Nephron (organoid): Measurements from ENCODE around the gene TMEM141.

ENCODE experiments used
- H3K27ac Mint-ChIP-seq, 3 experiments: 2 replicates each; pipeline ENCODE4 v1.8.0; 2020; ENCODE audit warnings: mixed read lengths in 3 of 3, mild to moderate bottlenecking in 2 of 3, moderate library complexity in 1 of 3
- H3K27me3 Mint-ChIP-seq: 2 replicates; pipeline ENCODE4 v1.8.0; 2021; ENCODE audit warnings: low read depth, mild to moderate bottlenecking, moderate library complexity, mixed read lengths
- H3K36me3 Mint-ChIP-seq: 2 replicates; pipeline ENCODE4 v1.8.0; 2020; ENCODE audit warnings: low read depth, mixed read lengths
- H3K4me1 Mint-ChIP-seq: 2 replicates; pipeline ENCODE4 v1.8.0; 2020; ENCODE audit warnings: mixed read lengths
- H3K4me3 Mint-ChIP-seq, 3 experiments: 2 replicates each; pipeline ENCODE4 v1.8.0; 2020; ENCODE audit warnings: mild to moderate bottlenecking in 3 of 3, mixed read lengths in 3 of 3, moderate library complexity in 2 of 3
- H3K9me3 Mint-ChIP-seq: 2 replicates; pipeline ENCODE4 v1.8.0; 2020; ENCODE audit warnings: mixed read lengths
- CTCF ChIP-seq, 3 experiments: fragments of 200-600 bp; sonication (generic); IDR thresholded peaks; one replicate each; pipeline ENCODE4 v1.5.0; 2021; ENCODE audit warnings: antibody characterized with exemption in 3 of 3; ENCODE audit not compliant: unreplicated experiment in 3 of 3

The TMEM141 gene

GRCh38 chr9:136774416-136775045 is 16.6 kb upstream of the TMEM141 start:
- Mint-ChIP-seq H3K4me3 (no peak overlapping the region), H3K36me3 (no peaks in the 10 kb centered on the region), H3K27ac (no peak overlapping the region), H3K27me3 (peaks cover 31% of the 10 kb centered on the region), H3K9me3 (peaks cover 6% of the 10 kb centered on the region), H3K4me1 (peaks cover 13% of the 10 kb centered on the region)
- no peak for TF ChIP-seq CTCF (IDR thresholded peaks at IDR 0.05; ENCODE audit: unreplicated experiment in 3 of 3)

GRCh38 chr9:136775191-136775590 is 16.0 kb upstream of the TMEM141 start:
- TF ChIP-seq CTCF (IDR thresholded peaks at IDR 0.05; ENCODE audit: unreplicated experiment in 3 of 3), result no peak
- Mint-ChIP-seq H3K27ac (no peak overlapping the region), H3K4me3 (no peak overlapping the region), H3K9me3 (peaks cover 6% of the 10 kb centered on the region), H3K4me1 (peaks cover 19% of the 10 kb centered on the region), H3K36me3 (no peaks in the 10 kb centered on the region), H3K27me3 (peaks cover 35% of the 10 kb centered on the region)

GRCh38 chr9:136776947-136777346 is 14.2 kb upstream of the TMEM141 start:
- peak overlapping the region in 2 of 3 experiments; percentile 5 to 7 for H3K27ac Mint-ChIP-seq
- no peaks in the 10 kb centered on the region for H3K36me3 Mint-ChIP-seq
- no peak overlapping the region for H3K4me3 Mint-ChIP-seq
- peaks cover 6% of the 10 kb centered on the region for H3K9me3 Mint-ChIP-seq
- TF ChIP-seq CTCF (IDR thresholded peaks at IDR 0.05; ENCODE audit: unreplicated experiment in 3 of 3), result no peak
- peaks cover 39% of the 10 kb centered on the region for H3K27me3 Mint-ChIP-seq
- peaks cover 32% of the 10 kb centered on the region for H3K4me1 Mint-ChIP-seq

GRCh38 chr9:136777359-136777758 is 13.8 kb upstream of the TMEM141 start:
- Mint-ChIP-seq H3K4me3 (no peak overlapping the region), H3K27ac (peak overlapping the region in 2 of 3 experiments; percentile 5 to 7), H3K9me3 (peaks cover 6% of the 10 kb centered on the region), H3K4me1 (peaks cover 36% of the 10 kb centered on the region), H3K27me3 (peaks cover 39% of the 10 kb centered on the region), H3K36me3 (no peaks in the 10 kb centered on the region)
- TF ChIP-seq CTCF (IDR thresholded peaks at IDR 0.05; ENCODE audit: unreplicated experiment in 3 of 3), result no peak

GRCh38 chr9:136779808-136780207 is 11.3 kb upstream of the TMEM141 start:
- Mint-ChIP-seq H3K4me3 (no peak overlapping the region), H3K4me1 (peaks cover 44% of the 10 kb centered on the region), H3K27ac (peak overlapping the region in 1 of 3 experiments; percentile 58), H3K36me3 (no peaks in the 10 kb centered on the region), H3K9me3 (peaks cover 6% of the 10 kb centered on the region), H3K27me3 (peaks cover 36% of the 10 kb centered on the region)
- no peak for TF ChIP-seq CTCF (IDR thresholded peaks at IDR 0.05; ENCODE audit: unreplicated experiment in 3 of 3)

GRCh38 chr9:136782452-136782851 is 8.7 kb upstream of the TMEM141 start:
- Mint-ChIP-seq H3K4me1 (peaks cover 41% of the 10 kb centered on the region), H3K27ac (no peak overlapping the region), H3K9me3 (peaks cover 6% of the 10 kb centered on the region), H3K4me3 (no peak overlapping the region), H3K27me3 (peaks cover 45% of the 10 kb centered on the region), H3K36me3 (no peaks in the 10 kb centered on the region)
- no peak for TF ChIP-seq CTCF (IDR thresholded peaks at IDR 0.05; ENCODE audit: unreplicated experiment in 3 of 3)
